Adipocyte (in vitro differentiated cells): ENCODE measurements around the gene CERKL.
A peak's percentile ranks its signal among the peaks of the same experiment; 100 is the strongest.

Experiments
- DNase-seq: peaks from one replicate; pipeline ENCODE4 v3.0.0-alpha.2; 2015; ENCODE audit warnings: low read depth
- H3K27me3 ChIP-seq: replicated peaks from 2 replicates; pipeline ENCODE4 v1.7.0; 2013; ENCODE audit warnings: mild to moderate bottlenecking, low read length, moderate library complexity; ENCODE audit not compliant: control insufficient read depth, insufficient read depth
- H3K36me3 ChIP-seq: 2 replicates; pipeline ENCODE4 v1.7.0; 2013; ENCODE audit warnings: low read length, mild to moderate bottlenecking, moderate library complexity; ENCODE audit not compliant: control insufficient read depth, insufficient read depth, severe bottlenecking
- H3K4me1 ChIP-seq: 2 replicates; pipeline ENCODE4 v1.7.0; 2013; ENCODE audit warnings: mild to moderate bottlenecking, low read length, moderate library complexity; ENCODE audit not compliant: control insufficient read depth, insufficient read depth
- H3K4me3 ChIP-seq: 2 replicates; pipeline ENCODE4 v1.7.0; 2013; ENCODE audit warnings: mild to moderate bottlenecking, low read length, moderate library complexity
- H3K9ac ChIP-seq: 2 replicates; pipeline ENCODE4 v1.7.0; 2013; ENCODE audit warnings: mild to moderate bottlenecking, low read length, moderate library complexity
- H3K9me3 ChIP-seq: 2 replicates; pipeline ENCODE4 v1.7.0; 2013; ENCODE audit warnings: mild to moderate bottlenecking, low read length, moderate library complexity; ENCODE audit not compliant: control insufficient read depth

The CERKL gene

DNA sequence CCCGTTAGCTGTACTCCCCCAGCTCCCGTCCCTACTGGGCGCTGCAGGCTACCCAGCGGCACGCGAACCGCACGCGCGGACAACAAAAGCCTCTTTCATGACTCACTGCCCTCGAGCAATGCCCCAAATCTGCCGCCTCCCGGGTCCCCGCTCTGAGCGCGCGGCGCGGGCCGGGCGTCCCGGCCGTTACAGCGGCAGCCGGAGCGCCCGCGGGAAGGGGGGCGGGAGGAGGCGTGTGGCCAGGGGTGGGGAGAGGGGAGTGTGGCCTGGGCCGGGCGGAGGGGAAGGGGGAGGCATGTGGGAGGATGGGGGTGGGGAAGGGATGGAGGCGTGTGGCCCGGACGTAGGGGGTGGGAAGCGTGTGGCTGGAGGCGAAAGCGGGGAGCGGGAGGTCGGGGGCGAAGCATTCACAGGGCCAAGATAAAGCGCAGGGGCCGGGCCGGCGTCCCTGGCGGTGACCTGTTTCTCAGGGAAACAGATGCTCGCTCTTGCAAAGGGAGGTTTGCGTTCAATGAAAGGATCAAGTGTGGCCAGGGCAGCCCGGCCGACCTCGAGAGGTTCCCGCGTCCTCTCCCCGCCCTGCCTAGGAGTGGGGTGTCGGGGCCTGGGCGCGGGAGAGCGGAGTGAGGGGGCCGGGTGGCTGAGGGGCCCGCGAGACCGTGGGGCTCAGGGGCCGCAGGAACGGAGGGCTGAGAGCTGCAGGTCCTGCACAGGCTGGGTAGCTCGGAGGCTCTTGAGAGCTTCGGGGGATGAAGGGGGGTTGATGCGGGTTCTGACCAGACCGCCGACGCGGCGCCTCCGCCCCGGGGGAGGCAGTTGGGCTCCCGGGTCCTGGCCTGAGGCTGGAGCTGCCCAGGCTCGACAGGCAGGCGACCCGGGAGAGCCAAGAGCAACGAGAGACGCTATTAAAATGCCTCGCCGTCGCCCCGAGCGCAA lies 26.9 kb upstream of the CERKL start:
- peaks cover 4% of the 10 kb centered on the region for H3K9me3 ChIP-seq
- no peak overlapping the region for H3K9ac ChIP-seq
- peak overlapping the region; percentile 21 for H3K4me3 ChIP-seq
- peaks cover 4% of the 10 kb centered on the region for H3K4me1 ChIP-seq
- H3K27me3 ChIP-seq = peaks cover 76% of the 10 kb centered on the region
- peak; percentile 74 for DNase-seq
- no peaks in the 10 kb centered on the region for H3K36me3 ChIP-seq

DNA sequence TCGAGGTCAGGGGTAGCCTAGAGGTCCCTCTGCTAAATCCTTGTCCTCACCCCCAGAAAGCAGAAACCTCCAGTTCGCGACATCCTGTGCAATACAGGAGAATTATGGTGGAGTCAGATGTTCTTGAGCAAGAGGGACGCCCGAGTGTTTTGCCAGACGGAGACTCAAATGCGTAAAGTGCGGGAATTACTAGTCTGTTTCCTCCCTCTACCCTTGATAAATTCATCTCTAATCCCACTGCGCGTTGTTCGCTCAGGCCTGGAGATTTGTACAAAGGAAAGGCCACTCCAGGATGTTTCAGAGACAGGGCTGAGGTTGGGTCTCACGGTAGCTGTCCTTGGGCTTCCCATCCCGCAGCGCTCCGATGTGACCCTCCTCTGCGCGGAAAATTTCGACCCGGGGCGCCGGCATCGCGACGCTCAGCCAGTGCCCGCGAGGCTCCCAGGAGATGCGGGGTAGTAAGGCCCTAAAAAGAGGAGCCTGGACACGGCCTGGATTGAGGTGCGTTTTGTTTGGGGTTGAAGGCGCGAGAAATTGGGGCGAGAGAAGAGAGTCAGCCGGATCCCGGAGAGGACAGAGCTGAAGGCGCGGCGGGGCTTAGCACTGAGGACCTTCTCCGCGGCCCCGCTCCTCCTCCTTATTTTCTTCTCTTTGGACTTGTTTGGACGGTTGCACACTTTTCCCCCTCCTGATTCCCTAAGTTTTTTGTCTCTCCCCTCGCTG lies 26.1 kb upstream of the CERKL start:
- H3K4me3 ChIP-seq = peak overlapping the region; percentile 21
- no peak overlapping the region for H3K9ac ChIP-seq
- H3K27me3 ChIP-seq = peaks cover 79% of the 10 kb centered on the region
- peaks cover 4% of the 10 kb centered on the region for H3K4me1 ChIP-seq
- no peak for DNase-seq
- no peaks in the 10 kb centered on the region for H3K36me3 ChIP-seq
- peaks cover 9% of the 10 kb centered on the region for H3K9me3 ChIP-seq

DNA sequence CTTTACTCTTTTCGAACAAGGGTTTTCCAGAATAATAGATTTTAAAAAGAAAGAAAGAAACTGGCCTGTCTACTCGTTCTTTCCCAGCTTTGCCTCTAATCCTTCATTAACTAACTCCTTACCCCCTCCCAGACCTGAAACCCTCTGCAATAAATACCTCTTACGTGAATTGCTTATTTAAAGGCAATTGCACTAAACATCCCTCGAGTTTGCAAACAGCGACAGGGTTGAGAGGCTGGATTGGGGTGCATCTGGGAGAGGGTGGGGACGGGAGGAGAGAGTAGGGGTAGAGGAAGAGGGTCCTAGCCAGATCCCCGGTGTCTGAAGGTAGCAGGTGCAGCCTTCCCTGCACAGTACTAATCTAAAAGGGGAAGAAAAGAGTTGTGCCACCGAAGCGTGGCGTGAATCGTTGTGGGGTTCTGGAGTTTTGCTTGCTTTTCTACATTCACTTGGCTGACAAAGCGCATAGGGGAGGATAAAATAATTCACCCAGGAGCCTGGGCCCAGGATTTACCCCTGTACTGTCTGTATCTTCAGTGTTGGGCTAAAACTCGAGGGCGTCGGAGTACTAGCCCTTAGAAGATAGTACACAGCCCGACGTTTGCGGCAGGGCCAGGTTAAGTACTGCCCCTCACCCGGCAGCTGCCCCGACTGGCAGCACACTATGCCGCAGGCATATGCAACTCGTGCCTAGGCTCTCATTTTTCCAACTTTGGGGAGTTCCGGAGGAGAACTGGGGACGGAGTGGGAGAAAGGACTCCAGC lies 25.3 kb upstream of the CERKL start:
- DNase-seq = no peak
- Histone ChIP-seq H3K9me3 (peaks cover 9% of the 10 kb centered on the region), H3K27me3 (peaks cover 79% of the 10 kb centered on the region), H3K4me1 (peaks cover 4% of the 10 kb centered on the region), H3K9ac (no peak overlapping the region), H3K36me3 (no peaks in the 10 kb centered on the region), H3K4me3 (no peak overlapping the region)

DNA sequence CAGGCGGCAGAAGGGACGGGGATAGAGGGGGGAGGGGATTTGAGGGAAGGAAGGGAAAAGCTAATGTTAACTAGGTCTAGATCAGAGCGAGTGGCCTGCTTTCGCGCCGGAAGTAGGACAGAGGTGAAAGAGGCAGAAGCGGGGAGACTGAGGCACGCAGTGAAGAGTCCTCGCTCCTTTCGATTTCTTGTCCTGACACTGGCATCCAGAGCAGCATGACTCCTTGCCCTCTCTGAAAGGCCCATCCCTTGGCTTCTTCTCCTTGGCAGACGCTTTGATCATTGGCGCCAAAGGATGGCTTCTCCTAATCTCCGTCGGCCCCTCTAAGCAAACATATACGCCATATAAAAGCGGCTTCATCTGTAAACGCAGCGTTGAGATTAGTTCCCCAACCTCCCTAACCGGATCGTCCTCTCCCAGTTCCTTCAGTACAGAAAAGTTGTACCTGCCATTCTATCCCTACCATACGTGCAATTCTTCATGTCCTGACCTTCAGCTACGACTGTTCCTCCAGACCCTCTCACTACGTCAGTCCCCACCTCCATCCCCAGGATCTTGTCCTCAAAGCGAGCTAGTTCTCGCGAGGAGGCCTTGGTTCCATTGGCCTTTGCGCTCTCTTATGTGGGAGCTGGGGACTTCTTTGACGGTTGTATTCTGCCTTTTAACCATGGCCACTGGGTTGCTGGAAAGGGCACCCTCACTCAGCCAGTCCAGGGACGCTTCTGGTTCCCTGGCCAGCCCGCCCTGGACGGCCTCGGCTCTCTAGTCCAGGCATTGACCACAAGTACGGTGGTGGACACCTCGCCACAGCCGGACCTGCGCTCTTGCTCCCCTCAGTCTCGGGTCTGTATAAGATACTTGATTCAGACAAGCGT lies 24.3 kb upstream of the CERKL start:
- no peak overlapping the region for H3K9ac ChIP-seq
- H3K36me3 ChIP-seq = no peaks in the 10 kb centered on the region
- peak overlapping the region; percentile 13 for H3K4me3 ChIP-seq
- H3K4me1 ChIP-seq = peaks cover 4% of the 10 kb centered on the region
- H3K9me3 ChIP-seq = peaks cover 9% of the 10 kb centered on the region
- no peak for DNase-seq
- peaks cover 81% of the 10 kb centered on the region for H3K27me3 ChIP-seq

DNA sequence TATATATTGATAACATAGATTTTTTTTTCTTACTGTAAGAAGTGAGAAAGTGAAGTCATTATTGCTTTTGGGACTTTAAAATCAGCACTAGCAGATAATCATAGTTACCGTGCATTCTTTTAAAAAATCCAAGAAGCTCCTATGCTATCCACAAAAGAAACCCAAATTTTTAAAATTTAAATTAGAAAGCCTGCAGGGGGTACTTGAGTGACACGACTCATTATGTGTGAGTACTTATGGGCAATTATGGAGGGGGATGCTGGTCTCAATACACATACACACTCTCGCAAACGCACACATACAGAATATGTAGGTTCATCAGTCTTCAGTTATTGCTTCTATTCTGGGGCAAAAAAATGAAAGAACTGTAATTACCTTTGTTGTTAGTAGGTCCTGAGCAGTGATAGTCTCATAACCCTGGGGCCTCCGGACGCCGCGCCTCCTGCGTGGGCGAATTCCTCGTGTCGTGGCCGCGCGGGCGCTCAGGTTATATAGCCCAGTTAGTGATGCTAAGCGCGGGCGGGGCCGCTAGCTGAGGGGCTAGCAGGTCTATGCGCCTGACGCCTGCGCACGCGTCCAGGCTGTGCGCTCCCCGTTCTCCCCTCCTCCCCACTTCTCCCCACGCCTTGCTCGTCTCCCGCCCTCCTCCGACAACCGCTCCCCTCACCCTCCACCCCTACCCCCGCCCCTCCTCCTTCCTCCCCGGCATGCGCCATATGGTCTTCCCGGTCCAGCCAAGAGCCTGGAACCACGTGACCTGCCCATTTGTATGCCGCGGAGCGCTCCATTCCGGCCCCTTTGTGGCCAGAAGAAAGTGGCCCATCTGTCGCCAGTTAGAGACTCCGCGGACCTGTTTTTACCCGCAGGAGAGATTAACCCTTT lies 23.4 kb upstream of the CERKL start, which contains the start of gene NEUROD1:
TSS of gene NEUROD1 (minus strand) at position 463 of the 882 bp plus-strand sequence. CDS start 1,657 bp downstream, outside the sequence.
- Histone ChIP-seq H3K4me3 (peak within 1 kb of the TSS; percentile 13), H3K27me3 (peaks cover 84% of the 10 kb centered on the region), H3K9ac (no peak within 1 kb of the TSS), H3K36me3 (no peaks in the 10 kb centered on the region), H3K4me1 (peaks cover 4% of the 10 kb centered on the region), H3K9me3 (peaks cover 9% of the 10 kb centered on the region)
- no peak for DNase-seq

DNA sequence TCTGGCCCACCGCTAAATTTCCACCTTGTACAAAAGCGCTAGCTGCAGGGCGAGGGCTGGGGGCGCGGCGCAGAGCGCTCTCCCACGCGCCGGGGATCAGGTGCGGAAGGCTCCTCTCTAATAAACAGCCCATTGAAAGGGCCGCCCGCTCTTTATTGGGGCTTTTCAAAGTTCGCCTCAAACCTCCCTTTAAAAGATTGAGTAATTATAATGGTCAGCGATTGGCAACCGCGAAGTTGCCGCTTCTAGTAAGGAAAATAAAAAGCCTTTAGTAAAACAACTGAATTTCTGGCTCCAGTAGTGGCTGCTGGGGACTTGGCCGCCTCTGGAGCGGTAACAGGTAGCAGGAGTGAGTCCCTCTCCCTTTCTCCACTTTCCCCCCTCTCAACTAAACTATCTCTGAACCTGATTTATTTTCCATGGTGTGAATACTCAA lies 22.7 kb upstream of the CERKL start:
- DNase-seq = no peak
- no peak overlapping the region for H3K4me3 ChIP-seq

DNA sequence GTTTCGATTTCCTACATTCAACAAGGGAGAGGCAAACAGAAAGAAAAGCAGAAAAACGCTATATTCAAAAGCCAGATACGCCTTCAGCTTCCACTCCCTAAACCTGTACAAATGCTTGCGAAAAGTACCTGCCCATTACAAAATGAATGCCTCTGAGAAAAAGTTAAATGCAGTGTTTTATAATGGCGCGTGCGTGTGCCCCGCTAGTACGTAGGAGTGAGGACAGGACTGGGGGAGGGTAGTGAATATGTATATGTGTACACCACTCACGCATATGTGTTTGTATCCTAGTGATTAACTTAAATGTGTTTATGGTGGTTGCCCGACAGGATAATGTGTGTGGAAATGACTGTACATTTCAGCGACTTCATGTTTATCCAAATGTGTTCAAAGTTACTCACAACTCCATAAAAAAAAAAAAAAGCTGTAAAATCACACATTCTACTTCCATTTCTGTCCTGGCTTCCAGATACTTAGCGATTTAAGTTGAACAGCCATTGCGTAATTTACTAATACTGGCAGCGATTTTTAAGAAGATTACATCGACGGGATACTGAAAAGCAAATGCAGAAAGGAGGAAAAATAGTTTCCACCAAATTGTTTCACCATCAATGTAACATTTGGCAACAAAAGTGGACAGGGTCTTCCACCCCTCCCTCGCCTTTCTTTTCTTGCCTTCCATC lies 22.1 kb upstream of the CERKL start:
- Histone ChIP-seq H3K4me1 (peaks cover 4% of the 10 kb centered on the region), H3K27me3 (peaks cover 83% of the 10 kb centered on the region), H3K4me3 (no peak overlapping the region), H3K36me3 (no peaks in the 10 kb centered on the region), H3K9me3 (peaks cover 9% of the 10 kb centered on the region), H3K9ac (no peak overlapping the region)
- DNase-seq = no peak

More for the DNA sequence above, 22.7 kb upstream of the CERKL start:
- Histone ChIP-seq H3K36me3 (no peaks in the 10 kb centered on the region), H3K4me1 (peaks cover 4% of the 10 kb centered on the region), H3K9ac (no peak overlapping the region), H3K27me3 (peaks cover 83% of the 10 kb centered on the region), H3K9me3 (peaks cover 9% of the 10 kb centered on the region)

DNA sequence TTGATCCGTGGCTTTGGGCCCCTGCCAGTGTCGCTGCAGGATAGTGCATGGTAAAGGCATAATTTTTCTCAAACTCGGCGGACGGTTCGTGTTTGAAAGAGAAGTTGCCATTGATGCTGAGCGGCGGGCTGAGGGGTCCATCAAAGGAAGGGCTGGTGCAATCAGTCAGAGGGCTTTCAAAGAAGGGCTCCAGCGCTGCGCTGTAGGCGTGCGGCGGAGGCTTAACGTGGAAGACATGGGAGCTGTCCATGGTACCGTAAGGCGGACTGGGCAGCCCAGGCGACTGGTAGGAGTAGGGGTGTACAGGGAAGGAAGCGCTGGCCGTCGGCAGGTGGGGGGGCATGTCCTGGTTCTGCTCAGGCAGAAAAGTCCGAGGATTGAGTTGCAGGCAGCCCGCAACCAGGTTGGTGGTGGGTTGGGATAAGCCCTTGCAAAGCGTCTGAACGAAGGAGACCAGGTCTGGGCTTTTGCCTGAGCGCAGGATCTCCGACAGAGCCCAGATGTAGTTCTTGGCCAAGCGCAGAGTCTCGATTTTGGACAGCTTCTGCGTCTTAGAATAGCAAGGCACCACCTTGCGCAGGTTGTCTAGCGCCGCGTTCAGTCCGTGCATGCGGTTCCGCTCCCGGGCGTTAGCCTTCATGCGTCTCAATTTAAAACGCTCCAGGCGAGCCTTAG lies 21.1 kb upstream of the CERKL start:
- no peaks in the 10 kb centered on the region for H3K36me3 ChIP-seq
- DNase-seq = peak; percentile 65
- H3K4me3 ChIP-seq = peak overlapping the region; percentile 1

DNA sequence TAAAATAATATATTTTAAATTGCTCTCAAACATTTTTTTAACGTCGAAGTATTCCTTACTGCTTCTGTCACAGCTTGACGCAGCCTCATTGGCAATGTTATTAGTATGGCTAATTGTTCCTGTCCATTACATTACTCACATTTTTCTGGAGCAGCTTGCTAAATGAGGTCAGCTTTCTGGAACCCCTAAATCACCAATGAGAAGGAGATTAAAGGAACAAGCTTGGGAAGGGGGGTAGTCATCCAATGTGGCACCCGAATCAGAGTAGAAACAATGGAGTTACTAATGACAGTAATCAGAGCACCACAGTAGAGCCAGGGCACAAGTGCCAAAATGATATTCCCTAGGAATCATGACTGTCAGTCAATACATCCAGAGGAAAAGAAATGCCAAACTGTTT lies 18.3 kb upstream of the CERKL start:
- Histone ChIP-seq H3K36me3 (no peaks in the 10 kb centered on the region), H3K9me3 (peaks cover 5% of the 10 kb centered on the region), H3K4me1 (no peaks in the 10 kb centered on the region), H3K4me3 (no peak overlapping the region), H3K9ac (no peak overlapping the region), H3K27me3 (peaks cover 72% of the 10 kb centered on the region)
- DNase-seq = no peak

More for the DNA sequence above, 21.1 kb upstream of the CERKL start:
- Histone ChIP-seq H3K9me3 (peaks cover 9% of the 10 kb centered on the region), H3K4me1 (peaks cover 4% of the 10 kb centered on the region), H3K9ac (no peak overlapping the region), H3K27me3 (peaks cover 81% of the 10 kb centered on the region)
